ENCODE measurements around the gene GRID1. TPM values are rescaled to one million over a fixed set of nuclear protein-coding genes. Genes with fewer than 3 reads are reported as not detected.

GRID1 gene
- total RNA-seq, 4 donors from 2014 or later: 17.2 to 28.1 (median 23.6) TPM

DNA sequence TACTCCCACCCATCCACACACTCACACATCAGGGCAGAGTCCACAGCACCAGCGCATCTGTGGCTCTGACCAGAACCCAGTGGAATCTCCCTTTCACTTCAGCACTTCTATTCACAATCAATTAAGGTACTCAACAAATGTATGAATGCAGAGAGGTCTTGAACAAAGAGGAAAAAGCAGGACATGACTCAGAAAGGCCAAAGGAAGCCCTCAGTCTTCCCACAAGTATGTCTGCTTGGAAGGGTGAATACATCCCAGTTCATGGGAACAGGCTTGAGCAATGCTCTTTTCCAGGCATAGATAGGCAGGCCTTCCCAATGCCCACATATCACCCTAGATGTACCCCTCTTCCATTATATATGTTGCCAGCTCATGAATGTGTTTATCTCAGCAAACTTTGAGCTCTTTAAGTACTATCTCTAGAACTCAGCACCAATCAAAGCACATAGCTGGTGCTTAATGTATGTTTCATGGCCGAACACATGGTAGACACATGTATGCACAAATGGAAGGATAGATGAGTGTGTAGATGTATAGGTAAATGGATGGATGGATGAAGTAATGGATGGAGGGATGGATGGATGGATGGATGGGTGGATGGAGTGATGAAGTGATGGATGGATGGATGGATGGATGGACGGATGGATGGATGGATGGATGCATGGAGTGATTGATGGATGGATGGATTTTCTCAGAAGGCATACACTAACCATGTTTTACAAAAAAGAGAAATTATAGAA is 507.6 kb downstream of the GRID1 start:
- Histone ChIP-seq H3K4me3 (replicated peaks in 1 of 3) (no peak overlapping the region), H3K27me3 (no peaks in the 10 kb centered on the region), H3K27ac (no peak overlapping the region), H3K36me3 (no peaks in the 10 kb centered on the region), H3K4me1 (no peaks in the 10 kb centered on the region), H3K9me3 (no peaks in the 10 kb centered on the region)
- intact Hi-C loops (cut with DNase I): no loop called here
- no peak for DNase-seq
- TF ChIP-seq, protein P1, sequence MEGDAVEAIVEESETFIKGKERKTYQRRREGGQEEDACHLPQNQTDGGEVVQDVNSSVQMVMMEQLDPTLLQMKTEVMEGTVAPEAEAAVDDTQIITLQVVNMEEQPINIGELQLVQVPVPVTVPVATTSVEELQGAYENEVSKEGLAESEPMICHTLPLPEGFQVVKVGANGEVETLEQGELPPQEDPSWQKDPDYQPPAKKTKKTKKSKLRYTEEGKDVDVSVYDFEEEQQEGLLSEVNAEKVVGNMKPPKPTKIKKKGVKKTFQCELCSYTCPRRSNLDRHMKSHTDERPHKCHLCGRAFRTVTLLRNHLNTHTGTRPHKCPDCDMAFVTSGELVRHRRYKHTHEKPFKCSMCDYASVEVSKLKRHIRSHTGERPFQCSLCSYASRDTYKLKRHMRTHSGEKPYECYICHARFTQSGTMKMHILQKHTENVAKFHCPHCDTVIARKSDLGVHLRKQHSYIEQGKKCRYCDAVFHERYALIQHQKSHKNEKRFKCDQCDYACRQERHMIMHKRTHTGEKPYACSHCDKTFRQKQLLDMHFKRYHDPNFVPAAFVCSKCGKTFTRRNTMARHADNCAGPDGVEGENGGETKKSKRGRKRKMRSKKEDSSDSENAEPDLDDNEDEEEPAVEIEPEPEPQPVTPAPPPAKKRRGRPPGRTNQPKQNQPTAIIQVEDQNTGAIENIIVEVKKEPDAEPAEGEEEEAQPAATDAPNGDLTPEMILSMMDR (IDR thresholded peaks at IDR 0.05): no peak
- TF ChIP-seq POLR2A (IDR thresholded peaks at IDR 0.05): no peak
- 96 to 97% methylated on average over 3 of the region's 3 CpGs for WGBS, 2 donors

DNA sequence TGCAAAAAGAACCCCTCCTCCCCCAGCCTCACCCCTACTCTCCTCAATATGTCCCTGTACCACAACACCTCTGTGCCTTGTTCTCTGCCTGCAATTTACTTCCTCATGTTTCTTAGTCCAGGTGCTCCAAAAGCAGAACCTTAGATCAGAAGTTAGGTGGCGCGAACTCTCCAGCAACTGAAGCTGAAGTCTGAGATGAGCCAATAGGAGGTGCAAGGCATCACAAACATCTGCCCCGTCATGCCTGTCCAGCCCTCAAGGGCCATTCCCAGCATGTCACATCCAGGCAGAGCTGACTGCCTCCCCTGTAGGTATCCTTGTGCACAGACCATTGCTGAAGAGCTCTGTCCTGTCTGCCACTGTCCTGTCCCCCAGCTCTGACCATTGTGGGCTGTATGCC is 508.8 kb downstream of the GRID1 start:
- Histone ChIP-seq H3K27ac (no peak overlapping the region), H3K36me3 (no peaks in the 10 kb centered on the region), H3K27me3 (no peaks in the 10 kb centered on the region), H3K4me1 (no peaks in the 10 kb centered on the region), H3K4me3 (replicated peaks in 1 of 3) (no peak overlapping the region), H3K9me3 (no peaks in the 10 kb centered on the region)
- intact Hi-C loops (cut with DNase I): no loop called here
- DNase-seq: no peak
- WGBS, 2 donors: 93 to 96% methylated on average over 2 to 3 of the region's 3 CpGs
- TF ChIP-seq, protein P1 (IDR thresholded peaks at IDR 0.05): no peak
- no peak for TF ChIP-seq POLR2A (IDR thresholded peaks at IDR 0.05)

DNA sequence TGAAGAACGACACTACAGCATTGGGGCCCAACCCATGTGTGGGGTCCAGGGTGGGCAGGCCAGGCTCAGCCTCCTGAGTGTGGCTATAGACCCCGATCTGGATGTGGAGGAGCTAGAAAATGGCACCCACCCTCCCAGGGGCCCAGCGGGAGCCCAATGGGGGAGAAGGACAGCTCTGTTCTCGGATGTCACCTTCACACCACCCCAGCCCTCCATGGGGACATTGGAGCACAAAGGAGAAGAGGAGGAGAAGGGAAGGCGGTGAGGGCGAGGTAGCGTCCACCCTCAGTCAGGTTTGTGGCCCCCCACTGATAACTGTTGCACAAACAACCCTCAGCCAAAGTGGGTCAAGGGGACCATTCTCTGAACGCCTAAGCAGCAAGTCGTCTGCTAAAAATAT is 509.3 kb downstream of the GRID1 start:
- TF ChIP-seq POLR2A (IDR thresholded peaks at IDR 0.05): no peak
- TF ChIP-seq, protein P1 (IDR thresholded peaks at IDR 0.05): no peak
- intact Hi-C loops (cut with DNase I): no loop called here

GRCh38 chr10:85851934-85852333 is 514.7 kb downstream of the GRID1 start:
- H3K27me3 ChIP-seq: no peaks in the 10 kb centered on the region
- H3K4me1 ChIP-seq: no peaks in the 10 kb centered on the region
- H3K36me3 ChIP-seq: no peaks in the 10 kb centered on the region
- intact Hi-C loops (cut with DNase I): no loop called here
- no peak overlapping the region for H3K27ac ChIP-seq
- no peak overlapping the region for H3K4me3 ChIP-seq (replicated peaks in 1 of 3)
- WGBS, 2 donors: 93 to 95% methylated on average over 6 of the region's 6 CpGs
- no peaks in the 10 kb centered on the region for H3K9me3 ChIP-seq
- DNase-seq: no peak
- TF ChIP-seq, protein P1 (IDR thresholded peaks at IDR 0.05): no peak
- TF ChIP-seq POLR2A (IDR thresholded peaks at IDR 0.05): no peak

More for the DNA sequence above, 509.3 kb downstream of the GRID1 start:
- WGBS, 2 donors: 89 to 94% methylated on average over 9 of the region's 9 CpGs
- no peaks in the 10 kb centered on the region for H3K9me3 ChIP-seq
- no peak overlapping the region for H3K27ac ChIP-seq
- no peak overlapping the region for H3K4me3 ChIP-seq (replicated peaks in 1 of 3)
- no peak for DNase-seq
- no peaks in the 10 kb centered on the region for H3K36me3 ChIP-seq
- no peaks in the 10 kb centered on the region for H3K4me1 ChIP-seq
- H3K27me3 ChIP-seq: no peaks in the 10 kb centered on the region

GRCh38 chr10:85851325-85851724 is 515.3 kb downstream of the GRID1 start:
- no peaks in the 10 kb centered on the region for H3K36me3 ChIP-seq
- H3K4me1 ChIP-seq: no peaks in the 10 kb centered on the region
- WGBS, 2 donors: 71 to 78% methylated on average over 2 of the region's 2 CpGs
- no peak overlapping the region for H3K4me3 ChIP-seq (replicated peaks in 1 of 3)
- no peaks in the 10 kb centered on the region for H3K27me3 ChIP-seq
- DNase-seq: no peak
- no peaks in the 10 kb centered on the region for H3K9me3 ChIP-seq
- no peak overlapping the region for H3K27ac ChIP-seq
- intact Hi-C loops (cut with DNase I): no loop called here
- TF ChIP-seq, protein P1 (IDR thresholded peaks at IDR 0.05): no peak
- TF ChIP-seq POLR2A (IDR thresholded peaks at IDR 0.05): no peak

Data from thyroid gland (tissue), 4 donors.